ENCODE results near the gene ZNF394.
A peak's percentile ranks its signal among the peaks of the same experiment; 100 is the strongest.

Gene ZNF394

GRCh38 chr7:99493823-99494222 lies 6.3 kb downstream of the ZNF394 start:
- no peak for DNase-seq (ENCODE audit: low read depth)

DNA sequence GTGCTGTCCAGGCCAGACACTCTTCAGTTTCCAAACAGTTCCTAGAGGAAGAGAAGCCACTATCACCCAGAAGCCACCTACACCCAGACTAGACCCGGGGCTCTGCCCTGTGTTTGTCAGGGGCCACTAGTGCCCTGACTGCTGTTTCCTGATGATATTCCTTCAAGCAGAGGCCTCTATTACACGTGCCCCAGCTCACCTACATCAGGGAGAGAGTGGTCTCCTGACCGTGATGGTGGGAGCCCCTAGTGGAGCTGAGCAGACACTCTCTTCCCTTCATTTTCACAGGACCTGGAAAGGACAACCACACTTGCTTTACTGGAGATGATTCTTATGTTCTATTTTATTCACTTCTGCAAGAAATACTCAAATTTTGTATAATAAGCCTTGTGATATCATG lies 9.2 kb downstream of the ZNF394 start:
- DNase-seq (ENCODE audit: low read depth): no peak

DNA sequence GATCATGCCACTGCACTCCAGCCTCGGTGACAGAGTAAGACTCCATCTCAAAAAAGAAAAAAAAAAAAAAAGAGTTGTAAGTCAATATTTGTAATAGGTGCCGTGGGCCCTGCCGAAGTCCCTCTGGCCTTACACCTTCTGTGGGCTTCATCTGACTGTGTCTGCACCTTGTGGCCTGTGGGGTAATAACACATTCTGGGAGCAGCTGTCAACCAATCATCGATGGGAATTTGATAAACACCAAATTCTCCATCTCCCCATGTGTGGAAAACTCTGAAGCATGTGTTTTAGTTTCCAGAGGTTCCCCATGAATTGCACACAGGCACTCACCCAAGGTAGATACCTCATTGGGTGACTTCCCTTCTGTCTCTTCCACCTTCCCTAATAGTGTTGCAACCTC lies 10.8 kb downstream of the ZNF394 start:
- no peak for DNase-seq (ENCODE audit: low read depth)

DNA sequence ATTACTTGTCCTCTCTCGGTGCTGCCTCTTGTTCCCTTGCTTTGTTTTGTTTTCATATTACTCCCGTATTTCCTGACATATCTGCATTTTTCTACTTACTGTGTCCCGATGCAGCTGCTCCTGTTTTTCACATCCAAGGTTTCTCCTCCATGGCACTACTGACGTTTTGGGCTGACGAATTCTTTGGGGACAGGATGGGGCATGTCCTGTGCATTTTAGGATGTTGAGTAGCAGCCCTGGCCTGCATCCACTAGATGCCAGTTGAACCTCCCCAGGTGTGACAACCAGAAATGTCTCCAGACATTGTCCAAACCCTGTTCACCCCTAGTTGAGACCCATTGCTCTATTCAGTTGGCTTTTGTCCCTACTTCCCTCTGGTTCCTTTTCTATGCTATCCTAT lies 15.0 kb downstream of the ZNF394 start:
- DNase-seq (ENCODE audit: low read depth): no peak

- DNase-seq (ENCODE audit: low read depth): no peak
Observed at GRCh38 chr7:99478464-99479440, 21.3 kb downstream of the ZNF394 start.

- DNase-seq (ENCODE audit: low read depth): no peak
Observed at GRCh38 chr7:99476107-99476506, 24.0 kb downstream of the ZNF394 start.

DNA sequence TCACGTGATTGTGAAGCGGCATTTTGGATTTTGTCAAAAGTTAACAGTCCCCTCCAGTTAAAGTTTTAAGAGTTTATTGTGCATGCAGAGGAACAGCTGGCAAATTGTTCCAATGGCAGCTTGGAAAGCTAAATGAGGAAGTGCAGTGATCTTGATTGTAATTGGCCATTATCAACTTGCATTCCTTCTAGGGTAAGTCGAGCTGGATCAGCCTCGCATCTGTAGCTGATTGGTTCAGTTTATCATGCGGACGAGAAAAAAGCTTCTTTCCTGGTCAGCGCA lies 26.8 kb downstream of the ZNF394 start:
- peak; percentile 70 for DNase-seq (ENCODE audit: low read depth)

DNA sequence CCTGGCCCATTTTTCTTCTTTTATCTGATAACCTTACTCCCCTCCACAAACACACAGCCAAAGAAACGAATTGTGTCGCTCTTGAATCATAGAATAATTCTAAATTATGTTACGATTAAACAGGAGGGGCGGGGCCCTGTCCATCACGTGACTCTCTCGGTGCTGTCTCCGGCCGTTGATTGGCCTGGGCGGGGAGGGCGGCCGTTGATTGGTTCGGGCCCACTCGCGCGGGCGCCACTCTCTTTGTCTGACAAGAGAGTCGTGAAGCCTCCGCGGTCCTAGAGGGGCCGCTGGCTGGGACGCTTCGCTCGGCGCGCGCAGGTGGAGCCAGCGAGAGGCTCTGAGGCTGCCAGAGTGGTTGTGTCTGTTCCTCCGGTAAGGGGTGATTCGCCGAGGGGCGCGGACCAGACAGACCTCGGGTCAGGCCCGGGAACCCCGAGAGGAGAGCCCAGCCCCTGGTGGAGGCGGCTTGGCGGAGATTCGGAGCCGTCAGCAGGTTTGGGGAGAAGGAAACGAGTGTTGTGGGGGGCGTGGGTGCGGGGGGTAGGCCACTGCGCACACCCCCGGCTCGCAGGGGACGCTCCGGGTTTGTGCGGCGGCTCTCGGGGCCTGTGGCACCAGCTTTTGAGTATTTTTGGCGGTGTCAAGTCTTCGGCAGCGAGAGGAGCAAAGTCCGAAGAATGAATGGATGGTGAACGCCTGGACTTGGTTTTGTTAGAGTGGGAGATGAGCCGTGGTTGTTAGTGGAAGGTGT lies 27.3 kb downstream of the ZNF394 start, which contains the start of gene ZNF789:
TSS of gene ZNF789 (plus strand) at position 330 of the 754 bp plus-strand sequence. CDS start 3,567 bp downstream, outside the sequence.
- DNase-seq (ENCODE audit: low read depth): peak; percentile 96

DNA sequence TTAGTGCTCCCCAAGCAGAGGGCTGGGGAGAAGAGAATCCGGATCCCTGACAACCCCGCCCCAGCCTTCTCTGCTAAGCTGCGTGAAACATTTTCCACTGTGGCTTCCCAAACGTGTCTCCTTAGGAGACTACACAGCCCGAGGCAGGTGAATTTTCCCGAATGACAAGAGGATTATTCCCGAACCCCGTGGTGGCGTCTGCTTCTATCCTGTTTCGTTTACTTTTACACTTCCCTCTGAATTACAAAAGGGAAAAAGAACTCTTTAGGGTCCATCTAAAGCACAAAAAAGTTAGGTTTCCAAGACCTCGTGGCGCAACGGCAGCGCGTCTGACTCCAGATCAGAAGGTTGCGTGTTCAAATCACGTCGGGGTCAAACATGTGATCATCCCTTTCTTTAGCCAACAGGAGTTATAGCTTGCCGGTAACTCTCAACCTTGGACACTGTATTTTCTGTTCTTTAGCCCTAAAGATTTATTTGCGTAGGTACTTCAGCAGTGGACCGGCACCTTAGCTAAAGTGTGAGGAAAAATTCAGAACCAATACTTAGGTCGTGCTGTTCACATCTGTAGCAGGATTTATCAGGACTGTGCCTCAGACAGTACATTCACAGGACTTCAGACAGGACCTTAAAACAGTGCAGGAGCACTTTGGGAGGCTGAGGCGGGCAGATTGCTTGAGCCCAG lies 30.6 kb downstream of the ZNF394 start:
- peak; percentile 40 for DNase-seq (ENCODE audit: low read depth)

DNA sequence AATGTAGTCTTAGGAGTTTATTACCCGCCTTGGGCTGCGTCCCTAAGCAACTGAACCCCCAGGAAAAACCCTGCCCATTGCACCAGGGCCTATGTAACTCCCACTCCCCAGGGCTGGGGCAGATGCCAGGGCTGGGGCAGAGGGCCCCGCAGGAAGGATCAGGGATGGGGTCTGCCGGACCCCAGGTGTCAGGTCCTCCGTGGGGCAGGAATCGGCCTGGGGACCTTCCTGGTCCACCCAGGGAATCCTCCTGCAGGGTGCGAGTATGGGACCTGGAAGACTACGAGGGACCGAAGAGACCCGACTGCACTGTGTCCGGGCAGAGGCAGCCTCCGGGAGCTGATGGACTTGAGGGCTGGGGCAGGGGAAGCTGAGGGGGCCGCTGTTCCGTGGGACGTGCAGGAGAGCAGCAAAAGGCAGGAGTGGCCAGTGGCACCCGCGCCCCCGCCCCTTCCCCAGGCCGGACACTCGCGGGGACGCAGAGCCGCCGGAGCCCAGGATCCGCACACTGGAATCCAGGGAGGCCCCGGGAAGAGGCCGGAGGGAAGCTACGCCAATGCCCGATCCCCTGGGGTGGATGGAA lies 31.7 kb downstream of the ZNF394 start:
- no peak for DNase-seq (ENCODE audit: low read depth)

- DNase-seq (ENCODE audit: low read depth): no peak
Observed at GRCh38 chr7:99465421-99465768, 34.7 kb downstream of the ZNF394 start.

DNA sequence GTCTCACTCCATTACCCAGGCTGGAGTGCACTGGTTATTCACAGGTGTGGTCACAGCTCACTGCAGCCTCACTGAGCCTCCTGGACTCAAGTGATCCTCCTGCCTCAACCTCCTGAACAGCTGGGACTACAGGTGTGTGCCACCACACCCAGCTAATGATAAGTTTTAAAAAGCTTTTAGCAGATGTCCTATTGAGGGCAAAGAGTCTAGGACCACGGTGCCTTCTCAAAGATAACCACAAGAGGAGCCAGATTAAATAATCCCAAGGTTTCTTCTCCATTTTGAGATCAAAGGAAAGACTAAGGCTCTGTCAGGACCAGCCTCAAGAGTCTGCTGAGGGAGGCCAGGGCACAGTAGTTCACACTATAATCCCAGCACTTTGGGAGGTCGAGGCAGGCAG lies 38.9 kb downstream of the ZNF394 start:
- peak; percentile 27 for DNase-seq (ENCODE audit: low read depth)

- DNase-seq (ENCODE audit: low read depth): no peak
Observed at GRCh38 chr7:99460651-99461050, 39.4 kb downstream of the ZNF394 start.

- DNase-seq (ENCODE audit: low read depth): peak; percentile 62
Observed at GRCh38 chr7:99459087-99459486, 41.0 kb downstream of the ZNF394 start.

DNA sequence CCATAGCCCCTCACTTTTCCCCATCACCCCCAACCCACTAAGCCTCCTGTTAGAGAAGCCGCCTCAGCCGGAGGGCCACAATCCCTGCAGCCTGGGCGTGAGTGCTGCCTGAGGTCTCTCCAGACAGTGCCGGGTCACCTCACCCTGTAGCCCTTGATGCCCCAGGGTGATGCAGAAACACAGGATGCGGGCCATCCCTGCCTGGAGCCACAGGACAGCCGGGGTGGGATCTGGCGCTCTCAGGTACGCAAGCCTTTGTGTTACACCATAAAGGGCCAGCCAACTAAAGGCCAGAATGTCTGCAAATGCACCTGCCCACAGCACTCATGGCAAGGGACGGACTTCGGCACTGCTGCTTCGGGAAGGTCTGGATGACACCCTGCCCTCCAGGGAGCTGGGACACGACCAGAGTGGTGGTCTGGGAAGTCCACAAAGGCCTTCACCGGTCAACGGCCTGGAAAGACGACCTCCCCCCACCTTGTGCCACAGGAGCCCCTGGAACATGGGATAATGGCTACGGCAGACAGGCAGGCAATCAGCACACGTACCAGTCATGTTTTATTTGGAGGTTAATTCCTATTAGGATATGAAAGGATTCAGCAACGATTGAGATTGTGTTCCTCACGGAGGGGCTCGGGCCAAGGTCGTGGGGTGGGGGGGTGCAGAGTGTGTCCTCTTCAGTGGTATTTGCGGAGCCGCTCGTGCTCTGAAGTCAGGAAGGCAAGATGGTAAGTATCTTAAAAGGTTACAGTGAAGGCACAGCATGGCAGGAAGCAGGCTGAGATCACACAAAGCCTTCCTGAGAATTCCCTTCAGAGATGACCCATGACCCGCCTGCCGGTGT lies 42.2 kb downstream of the ZNF394 start:
- DNase-seq (ENCODE audit: low read depth): no peak

GRCh38 chr7:99457050-99457649 lies 42.9 kb downstream of the ZNF394 start:
- no peak for DNase-seq (ENCODE audit: low read depth)

GRCh38 chr7:99456288-99456687 lies 43.8 kb downstream of the ZNF394 start:
- DNase-seq (ENCODE audit: low read depth): no peak

DNA sequence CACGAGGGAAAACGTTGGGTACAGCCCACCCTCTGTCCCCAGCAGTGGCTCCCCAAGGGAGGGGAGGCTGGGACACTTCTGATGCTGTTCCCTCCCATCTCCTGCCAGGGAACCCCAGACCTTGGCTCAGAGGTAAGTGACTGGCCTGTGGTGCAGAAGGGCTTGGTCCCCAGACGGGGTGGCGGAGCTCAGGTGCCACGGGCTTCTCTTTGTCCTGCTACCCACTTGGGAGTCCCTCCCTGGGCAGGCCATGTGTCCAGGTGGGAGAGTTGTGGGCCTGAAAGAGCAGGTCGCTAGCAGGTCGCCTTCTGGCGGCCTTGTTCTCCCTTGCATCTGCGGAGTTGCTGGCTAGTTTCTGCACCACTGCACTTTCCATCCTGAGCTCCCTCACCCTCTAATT lies 44.2 kb downstream of the ZNF394 start:
- no peak for DNase-seq (ENCODE audit: low read depth)

DNA sequence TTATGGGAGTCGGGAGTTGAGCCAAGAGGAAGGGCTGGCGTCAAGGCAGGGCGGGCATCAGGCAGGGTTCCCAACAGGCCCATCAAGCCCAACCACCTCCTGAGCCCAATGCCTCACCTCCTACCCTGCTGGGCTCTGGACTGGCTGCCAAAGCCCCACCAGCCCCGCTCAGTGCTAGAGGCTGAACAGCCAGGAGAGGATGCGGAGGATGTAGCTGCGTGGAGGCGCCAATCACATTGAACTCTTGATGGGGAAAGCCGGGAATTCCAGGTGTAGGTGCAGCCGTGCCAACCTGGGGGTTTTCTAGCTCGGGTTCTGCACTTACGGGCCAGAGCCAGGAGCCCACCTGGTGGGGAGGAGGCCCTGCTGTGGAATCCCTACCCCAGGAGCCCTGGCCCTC lies 47.0 kb downstream of the ZNF394 start:
- no peak for DNase-seq (ENCODE audit: low read depth)

GRCh38 chr7:99452541-99452940 lies 47.5 kb downstream of the ZNF394 start:
- DNase-seq (ENCODE audit: low read depth): no peak

DNA sequence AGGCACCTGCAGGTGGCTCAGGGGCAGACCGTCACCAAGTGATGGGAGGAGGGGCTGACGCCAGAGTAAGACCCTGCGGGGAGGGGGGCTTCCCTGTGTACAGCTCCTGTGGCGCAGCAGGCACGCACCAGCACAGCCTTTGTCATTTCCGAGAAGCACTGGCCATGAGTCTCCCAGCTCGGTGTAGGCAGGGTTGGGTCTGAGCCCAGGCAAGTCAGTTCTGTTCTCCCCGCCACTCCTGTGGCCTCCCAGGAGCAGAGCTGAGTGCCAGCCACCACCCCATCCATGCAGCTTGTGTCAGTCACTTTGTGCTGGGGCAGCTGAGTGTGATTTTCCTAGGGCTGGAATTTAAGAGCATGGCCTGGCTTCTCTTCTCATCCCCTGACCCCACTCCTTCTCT lies 48.1 kb downstream of the ZNF394 start:
- DNase-seq (ENCODE audit: low read depth): no peak
